HG03280 (cell line): ENCODE measurements around the gene GPHB5.
A peak's percentile ranks its signal among the peaks of the same experiment; 100 is the strongest.
"Not testable (repeated sequence)": the region's sequence is repeated elsewhere in the genome, so short reads cannot be mapped to it uniquely, and the experiment has no call there.

ENCODE experiments used
- ATAC-seq: cut with Tn5 transposase; IDR thresholded peaks from one replicate; pipeline ENCODE4 v1.9.1; 2021; ENCODE audit warnings: mild to moderate bottlenecking, moderate library complexity; ENCODE audit not compliant: unreplicated experiment

GPHB5 gene

DNA sequence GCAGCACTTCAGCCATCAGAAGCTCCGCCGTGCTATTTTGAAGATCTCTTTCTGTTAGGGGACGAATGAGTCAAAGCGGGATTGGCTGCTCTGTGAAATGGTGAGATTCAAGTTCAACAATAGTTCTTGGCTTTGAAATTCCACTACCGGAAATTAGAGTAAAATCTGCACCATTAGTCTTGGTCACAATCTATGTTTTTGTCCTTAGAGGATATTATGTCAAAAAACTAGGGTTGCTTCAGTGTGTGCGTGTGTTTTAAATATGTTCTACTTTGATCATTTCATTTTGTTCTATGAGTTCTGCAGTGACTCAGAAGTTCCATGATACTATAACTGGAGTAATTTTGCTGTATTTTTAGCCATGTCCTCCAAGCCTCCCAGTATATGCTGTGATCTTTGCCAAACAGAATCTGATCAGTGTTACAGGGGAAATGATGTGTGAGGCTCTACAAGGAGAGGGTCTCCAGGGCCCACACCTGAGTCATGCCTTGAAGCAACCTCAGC lies 22.6 kb downstream of the GPHB5 start:
- peak; percentile 73 for ATAC-seq

- peak; percentile 50 for ATAC-seq
Observed at GRCh38 chr14:63295231-63295685, 23.5 kb downstream of the GPHB5 start.

DNA sequence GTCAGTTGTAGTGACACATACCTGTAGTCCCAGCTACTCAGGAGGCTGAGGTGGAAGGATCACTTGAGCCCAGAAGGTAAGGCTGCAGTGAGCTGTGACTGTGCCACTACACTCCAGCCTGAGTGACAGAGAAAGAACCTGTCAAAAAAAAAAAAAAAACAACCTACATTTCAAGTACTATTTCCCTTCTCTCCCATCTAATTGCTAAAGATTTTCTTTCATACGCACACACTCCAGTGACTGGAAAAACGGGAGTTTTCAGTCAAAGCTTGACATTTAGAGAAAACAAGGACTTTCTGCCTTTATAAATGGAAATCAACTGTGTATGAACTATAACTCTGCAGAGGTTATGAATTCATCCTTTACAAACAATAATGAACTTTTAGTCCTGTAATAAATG lies 25.9 kb downstream of the GPHB5 start:
- ATAC-seq: no peak

- no peak for ATAC-seq
Observed at GRCh38 chr14:63290741-63291430, 27.8 kb downstream of the GPHB5 start.

- peak; percentile 40 for ATAC-seq
Observed at GRCh38 chr14:63288853-63289252, 29.9 kb downstream of the GPHB5 start.

DNA sequence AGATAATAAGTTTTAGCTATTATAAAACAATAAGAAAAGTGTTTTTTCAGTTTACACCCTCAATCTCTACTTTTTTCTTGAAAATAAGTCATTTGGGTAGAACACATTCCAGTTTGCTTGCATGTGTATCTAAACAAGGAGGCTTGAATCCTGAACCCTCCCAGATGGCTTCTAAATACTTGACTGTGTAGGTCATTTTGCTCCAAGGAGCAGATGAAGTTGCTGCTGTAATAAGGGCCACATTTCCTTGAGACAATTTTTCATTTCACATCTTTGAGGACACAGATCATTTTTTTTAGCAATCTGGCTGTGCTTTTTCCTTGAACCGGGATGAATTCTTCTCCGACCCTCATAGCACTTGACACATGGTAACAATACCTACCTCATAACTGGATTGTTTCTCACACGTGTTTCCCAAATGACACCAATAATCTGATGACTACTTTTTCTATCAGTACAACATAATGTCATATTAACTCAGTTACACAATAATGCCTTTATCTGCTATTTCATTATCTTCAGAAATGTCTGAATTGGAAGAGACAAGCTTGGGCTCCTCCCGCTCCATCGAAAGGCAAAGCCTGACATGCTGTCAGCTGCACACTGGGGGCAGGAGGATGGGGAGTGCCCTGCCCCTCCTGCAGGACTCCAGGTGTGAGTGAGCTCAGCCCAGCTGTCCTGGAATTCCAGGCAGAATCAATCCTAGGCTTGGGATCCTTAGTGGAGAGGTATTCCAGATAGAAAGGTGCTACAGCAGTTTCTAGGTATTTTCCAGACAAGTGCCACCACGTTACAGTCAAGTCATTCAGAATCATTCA lies 30.9 kb downstream of the GPHB5 start:
- ATAC-seq: no peak

GRCh38 chr14:63286071-63286470 lies 32.7 kb downstream of the GPHB5 start:
- ATAC-seq: no peak

DNA sequence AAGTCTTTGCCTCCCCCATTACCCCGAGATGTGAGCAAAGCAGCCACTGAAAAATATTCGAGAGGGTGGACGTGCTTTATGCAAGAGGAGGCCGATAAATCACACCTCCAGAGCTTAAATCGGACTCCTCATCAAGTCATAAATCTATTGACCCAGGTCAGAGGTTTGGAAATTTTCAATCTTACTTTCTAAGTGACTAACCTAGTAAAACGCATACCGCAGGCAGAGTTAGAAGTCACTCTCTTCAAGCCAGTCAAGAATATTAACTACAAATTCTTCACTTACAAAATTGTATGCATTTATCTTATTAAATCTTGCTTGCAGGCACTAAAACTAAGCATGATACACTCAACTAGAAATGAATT lies 34.9 kb downstream of the GPHB5 start:
- ATAC-seq: no peak

- ATAC-seq: peak; percentile 62
Observed at GRCh38 chr14:63282997-63283883, 35.5 kb downstream of the GPHB5 start.

DNA sequence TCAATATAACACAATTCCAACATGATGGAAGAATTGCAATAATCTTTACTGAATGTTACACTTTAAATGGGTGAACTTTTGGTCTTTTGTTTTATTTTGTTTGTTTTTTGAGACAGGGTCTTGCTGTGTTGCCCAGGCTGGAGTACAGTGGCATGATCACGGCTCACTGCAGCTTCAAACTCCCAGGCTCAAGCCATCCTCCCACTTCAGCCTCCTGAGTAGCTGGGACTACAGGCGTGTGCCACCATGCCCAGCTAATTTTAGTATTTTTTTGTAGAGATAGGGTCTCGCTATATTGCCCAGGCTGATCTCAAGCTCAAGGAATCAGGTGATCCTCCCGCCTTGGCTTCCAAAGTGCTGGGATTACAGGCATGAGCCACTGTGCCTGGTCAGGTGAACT lies 38.8 kb downstream of the GPHB5 start:
- ATAC-seq: not testable (repeated sequence)

DNA sequence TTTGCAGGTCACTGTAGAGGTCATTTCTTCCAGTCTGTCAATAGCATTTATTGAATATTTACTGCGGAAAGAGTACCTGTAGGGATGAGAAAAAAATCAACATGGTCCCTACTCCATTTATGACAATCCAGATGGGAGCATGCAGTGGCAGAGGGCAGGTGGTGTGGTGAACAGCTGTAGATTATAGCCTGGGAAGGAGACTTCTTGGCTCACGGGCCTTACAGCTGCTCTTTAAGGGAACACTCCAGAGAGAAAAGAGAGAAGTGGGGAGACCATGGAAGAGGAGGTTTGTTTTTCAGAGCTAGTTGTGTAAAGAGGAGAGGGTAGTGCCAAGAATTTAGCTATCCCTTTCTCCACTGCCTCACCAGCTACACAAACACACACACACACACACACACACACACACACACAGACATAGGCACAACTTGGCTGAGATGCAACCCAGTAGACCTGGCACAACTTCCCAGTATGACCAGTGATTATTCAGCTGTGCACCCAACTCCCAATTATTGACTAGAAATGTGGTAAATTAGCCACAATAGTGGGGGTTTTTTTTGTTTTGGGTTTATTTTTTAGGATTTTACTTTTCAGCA lies 41.0 kb downstream of the GPHB5 start:
- ATAC-seq: no peak

- ATAC-seq: no peak
Observed at GRCh38 chr14:63276492-63277342, 42.0 kb downstream of the GPHB5 start.

- no peak for ATAC-seq
Observed at GRCh38 chr14:63276016-63276415, 42.7 kb downstream of the GPHB5 start.

- no peak for ATAC-seq
Observed at GRCh38 chr14:63275611-63276010, 43.1 kb downstream of the GPHB5 start.

GRCh38 chr14:63273717-63274655 lies 44.7 kb downstream of the GPHB5 start:
- no peak for ATAC-seq

DNA sequence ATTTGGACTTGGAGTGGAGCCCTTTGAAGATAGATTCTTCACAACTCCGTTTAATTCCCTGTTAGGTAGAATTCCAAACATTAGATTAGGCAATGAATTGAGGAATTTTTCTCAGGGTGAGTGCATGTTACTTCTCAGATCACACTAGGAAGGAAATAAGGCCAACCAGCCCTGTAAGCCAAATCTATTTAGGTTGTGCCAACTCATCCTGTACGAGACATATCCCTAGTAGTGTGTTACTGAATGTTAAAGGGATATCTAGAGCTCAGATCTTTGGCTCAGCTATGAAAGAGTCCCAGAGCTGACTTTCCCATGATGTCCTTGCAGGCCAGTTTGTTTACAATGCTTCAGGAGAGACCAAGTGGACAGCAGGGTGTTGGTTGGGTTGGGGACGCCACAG lies 45.6 kb downstream of the GPHB5 start:
- no peak for ATAC-seq

GRCh38 chr14:63269561-63270225 lies 49.0 kb downstream of the GPHB5 start:
- no peak for ATAC-seq

DNA sequence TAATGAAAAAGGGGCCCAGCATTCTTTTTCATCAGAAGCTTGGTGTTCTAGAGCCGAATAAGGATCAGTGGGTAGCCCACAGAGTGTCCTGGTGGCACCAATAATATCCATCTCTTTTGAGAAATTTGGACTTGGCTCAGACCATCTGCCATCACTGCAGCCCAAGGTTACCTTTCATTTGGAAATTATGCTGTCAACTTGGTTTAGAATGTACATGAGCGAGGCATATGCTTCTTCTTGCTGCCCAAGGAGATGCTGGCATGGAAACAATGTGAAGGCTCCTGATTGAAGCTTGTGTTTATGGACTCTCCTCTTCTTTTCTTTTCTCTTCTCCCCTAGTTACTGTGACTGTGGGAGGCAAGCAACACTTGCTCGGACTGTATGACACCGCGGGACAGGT lies 50.0 kb downstream of the GPHB5 start:
- no peak for ATAC-seq
